Body of pancreas (tissue), 4 donors: ENCODE results near the gene FOXN4.

Experiments used
- CTCF ChIP-seq, 7 experiments: fragments of 450-650 bp in 4 of 7; fragments of 200-600 bp in 3 of 7; sonication (generic) in 3 of 7; IDR thresholded peaks; one replicate each; pipeline ENCODE4 v1.5.1; 2016 to 2019; ENCODE audit warnings: antibody characterized with exemption in 7 of 7
- POLR2A ChIP-seq, 3 donors: fragments of 450-650 bp; IDR thresholded peaks; one replicate each; pipeline ENCODE4 v1.6.1; 2016; ENCODE audit warnings: antibody characterized with exemption in 3 of 3, mild to moderate bottlenecking in 2 of 3

DNA sequence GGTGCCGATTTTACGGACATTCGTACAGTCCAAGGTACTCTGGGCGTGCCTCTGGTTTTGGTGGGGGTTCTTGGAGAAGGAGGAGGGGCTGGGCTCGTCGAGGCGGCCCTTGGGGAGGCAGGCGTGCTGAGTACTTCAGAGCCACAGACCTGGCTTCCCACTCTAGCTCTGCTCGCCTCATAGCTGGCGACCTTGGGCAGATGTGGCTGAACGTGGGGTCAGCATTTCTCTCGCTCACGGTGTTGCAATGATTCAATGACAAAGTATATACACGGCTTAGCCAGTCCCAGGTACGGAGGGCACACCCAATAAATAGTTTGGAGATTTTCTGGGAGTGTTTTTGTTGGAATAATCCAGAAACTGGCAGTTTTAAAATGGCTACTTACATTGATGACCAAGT is 75.1 kb downstream of the FOXN4 start:
- TF ChIP-seq CTCF (IDR thresholded peaks at IDR 0.05) (no peak), POLR2A (IDR thresholded peaks at IDR 0.05) (no peak)
